ENCODE measurements around the gene NTSR1. TPM values are rescaled to one million over a fixed set of nuclear protein-coding genes. Genes with fewer than 3 reads are reported as not detected.

The NTSR1 gene
- total RNA-seq, 1 donor from 2014 or later = 0.26 TPM

DNA sequence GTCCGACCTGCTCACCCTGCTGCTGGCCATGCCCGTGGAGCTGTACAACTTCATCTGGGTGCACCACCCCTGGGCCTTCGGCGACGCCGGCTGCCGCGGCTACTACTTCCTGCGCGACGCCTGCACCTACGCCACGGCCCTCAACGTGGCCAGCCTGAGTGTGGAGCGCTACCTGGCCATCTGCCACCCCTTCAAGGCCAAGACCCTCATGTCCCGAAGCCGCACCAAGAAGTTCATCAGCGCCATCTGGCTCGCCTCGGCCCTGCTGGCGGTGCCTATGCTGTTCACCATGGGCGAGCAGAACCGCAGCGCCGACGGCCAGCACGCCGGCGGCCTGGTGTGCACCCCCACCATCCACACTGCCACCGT is 885 bp downstream of the NTSR1 start:
- Histone ChIP-seq H3F3A (ENCODE audit: low read depth) (no peaks in the 10 kb centered on the region), H3K27ac (no peak overlapping the region), H3K9ac (no peak overlapping the region), H3K4me1 (peaks cover 5% of the 10 kb centered on the region), H3K9me3 (ENCODE audit: low read depth) (no peaks in the 10 kb centered on the region), H4K20me1 (ENCODE audit: low read depth) (peaks cover 21% of the 10 kb centered on the region), H2AFZ (replicated peaks) (no peak overlapping the region), H3K4me2 (no peak overlapping the region), H3K36me3 (no peaks in the 10 kb centered on the region), H3K27me3 (peaks cover 93% of the 10 kb centered on the region), H3K79me2 (ENCODE audit: low read depth) (no peaks in the 10 kb centered on the region), H3K4me3 (no peak overlapping the region)
- Mint-ChIP-seq H3K4me1 (peaks cover 18% of the 10 kb centered on the region), H3K9me3 (peaks cover 3% of the 10 kb centered on the region), H3K36me3 (no peaks in the 10 kb centered on the region), H3K27ac (no peak overlapping the region), H3K27me3 (ENCODE audit: insufficient read depth, low read depth) (peaks cover 42% of the 10 kb centered on the region), H3K4me3 (peak overlapping the region; percentile 48)
- DNase-seq (ENCODE audit: low spot score) = no peak
- TF ChIP-seq, protein P1, sequence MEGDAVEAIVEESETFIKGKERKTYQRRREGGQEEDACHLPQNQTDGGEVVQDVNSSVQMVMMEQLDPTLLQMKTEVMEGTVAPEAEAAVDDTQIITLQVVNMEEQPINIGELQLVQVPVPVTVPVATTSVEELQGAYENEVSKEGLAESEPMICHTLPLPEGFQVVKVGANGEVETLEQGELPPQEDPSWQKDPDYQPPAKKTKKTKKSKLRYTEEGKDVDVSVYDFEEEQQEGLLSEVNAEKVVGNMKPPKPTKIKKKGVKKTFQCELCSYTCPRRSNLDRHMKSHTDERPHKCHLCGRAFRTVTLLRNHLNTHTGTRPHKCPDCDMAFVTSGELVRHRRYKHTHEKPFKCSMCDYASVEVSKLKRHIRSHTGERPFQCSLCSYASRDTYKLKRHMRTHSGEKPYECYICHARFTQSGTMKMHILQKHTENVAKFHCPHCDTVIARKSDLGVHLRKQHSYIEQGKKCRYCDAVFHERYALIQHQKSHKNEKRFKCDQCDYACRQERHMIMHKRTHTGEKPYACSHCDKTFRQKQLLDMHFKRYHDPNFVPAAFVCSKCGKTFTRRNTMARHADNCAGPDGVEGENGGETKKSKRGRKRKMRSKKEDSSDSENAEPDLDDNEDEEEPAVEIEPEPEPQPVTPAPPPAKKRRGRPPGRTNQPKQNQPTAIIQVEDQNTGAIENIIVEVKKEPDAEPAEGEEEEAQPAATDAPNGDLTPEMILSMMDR (IDR thresholded peaks at IDR 0.05) = no peak
- no peak for TF ChIP-seq EZH2phosphoT487 (IDR thresholded peaks at IDR 0.05)
- TF ChIP-seq EZH2 (IDR thresholded peaks at IDR 0.05) = no peak

DNA sequence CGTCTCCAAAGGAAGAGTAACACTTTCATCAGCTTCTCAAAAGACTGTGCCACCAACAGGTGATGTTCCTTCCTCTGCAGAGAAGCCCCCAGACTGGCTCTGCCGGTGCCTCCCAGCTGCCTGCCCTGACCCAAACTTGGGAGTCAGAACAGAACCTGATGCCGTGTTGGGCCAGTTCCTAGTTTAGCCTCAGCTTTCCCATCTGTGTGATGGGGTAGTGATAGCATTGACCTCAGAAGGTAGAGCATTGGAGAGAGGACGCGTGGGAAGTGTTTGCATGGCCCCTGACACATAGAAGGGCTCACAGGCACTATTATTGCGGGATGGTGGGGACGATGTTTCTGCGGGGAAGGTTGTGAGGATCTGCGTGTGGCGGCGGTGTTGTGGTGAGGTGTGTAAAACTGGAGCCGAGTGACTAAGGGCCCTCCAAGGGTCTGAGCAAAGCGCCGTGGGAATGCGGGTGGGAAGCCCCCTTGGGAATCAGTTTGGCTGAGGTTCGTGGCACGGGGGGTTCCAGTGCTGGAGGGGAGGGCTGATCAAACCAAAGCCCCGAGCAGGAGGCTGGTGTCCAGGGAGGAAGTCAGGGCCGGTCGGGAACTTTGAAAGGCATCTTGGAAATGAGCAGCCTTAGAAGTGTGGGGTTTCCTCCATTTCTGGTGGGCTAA is 1.7 kb downstream of the NTSR1 start:
- peaks cover 5% of the 10 kb centered on the region for H3K4me1 ChIP-seq
- no peaks in the 10 kb centered on the region for H3K36me3 ChIP-seq
- DNase-seq (ENCODE audit: low spot score) = no peak
- TF ChIP-seq, protein P1 (IDR thresholded peaks at IDR 0.05) = no peak
- no peak for TF ChIP-seq EZH2phosphoT487 (IDR thresholded peaks at IDR 0.05)
- TF ChIP-seq EZH2 (IDR thresholded peaks at IDR 0.05) = no peak
- no peak overlapping the region for H3K9ac ChIP-seq
- H3K27me3 ChIP-seq = peaks cover 93% of the 10 kb centered on the region
- peak overlapping the region; percentile 11 for H3K4me3 Mint-ChIP-seq
- H3K4me1 Mint-ChIP-seq = peaks cover 14% of the 10 kb centered on the region
- no peak overlapping the region for H3K27ac Mint-ChIP-seq
- no peak overlapping the region for H3K4me3 ChIP-seq
- H3K36me3 Mint-ChIP-seq = no peaks in the 10 kb centered on the region
- peaks cover 3% of the 10 kb centered on the region for H3K9me3 Mint-ChIP-seq
- H3K4me2 ChIP-seq = no peak overlapping the region
- H3K9me3 ChIP-seq (ENCODE audit: low read depth) = no peaks in the 10 kb centered on the region
- H3K27ac ChIP-seq = no peak overlapping the region
- H2AFZ ChIP-seq (replicated peaks) = no peak overlapping the region
- H3K27me3 Mint-ChIP-seq (ENCODE audit: insufficient read depth, low read depth) = peaks cover 45% of the 10 kb centered on the region
- peaks cover 21% of the 10 kb centered on the region for H4K20me1 ChIP-seq (ENCODE audit: low read depth)
- H3F3A ChIP-seq (ENCODE audit: low read depth) = no peaks in the 10 kb centered on the region
- no peaks in the 10 kb centered on the region for H3K79me2 ChIP-seq (ENCODE audit: low read depth)

DNA sequence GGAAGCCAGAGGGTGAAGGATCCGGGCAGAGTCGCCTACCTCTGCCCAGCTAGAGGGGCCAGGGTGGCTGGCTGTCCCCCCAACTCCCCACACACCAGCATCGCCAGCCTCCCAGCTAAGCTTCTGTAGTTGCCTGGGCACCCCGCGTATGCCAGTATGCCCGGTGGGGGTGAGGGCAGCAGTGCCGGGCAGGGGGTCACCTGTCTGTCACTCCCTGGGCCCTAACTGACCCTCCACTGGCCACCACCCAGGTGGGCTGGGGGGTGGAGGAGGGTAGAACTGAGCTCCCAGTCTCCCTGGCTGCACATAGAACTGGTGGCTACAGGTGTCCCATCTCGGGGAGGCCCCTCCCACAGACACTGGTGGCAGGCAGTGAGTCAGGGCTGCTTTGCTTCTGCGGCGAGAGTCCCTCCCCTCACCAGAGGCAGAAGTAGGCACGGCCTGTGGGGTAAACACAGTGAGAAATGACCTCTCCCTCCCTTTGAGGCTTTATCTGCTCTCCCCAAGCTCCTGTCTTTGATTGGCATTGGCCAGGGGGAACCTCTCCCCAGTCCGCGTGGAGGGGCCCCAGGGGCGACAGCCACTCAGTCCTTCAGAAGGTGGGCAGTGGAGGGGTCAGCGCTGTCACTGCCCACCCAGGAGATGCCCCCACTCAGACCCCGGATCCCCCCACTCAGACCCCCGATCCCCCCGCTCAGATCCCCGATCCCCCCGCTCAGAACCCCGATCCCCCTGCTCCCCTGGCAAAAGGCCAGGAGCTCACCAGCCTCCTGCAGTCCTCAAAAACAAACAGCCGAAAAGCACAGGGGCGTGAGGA is 2.5 kb downstream of the NTSR1 start:
- Mint-ChIP-seq H3K4me1 (peaks cover 12% of the 10 kb centered on the region), H3K9me3 (peaks cover 3% of the 10 kb centered on the region), H3K36me3 (no peaks in the 10 kb centered on the region), H3K4me3 (no peak overlapping the region), H3K27me3 (ENCODE audit: insufficient read depth, low read depth) (peaks cover 39% of the 10 kb centered on the region), H3K27ac (no peak overlapping the region)
- Histone ChIP-seq H3K9me3 (ENCODE audit: low read depth) (no peaks in the 10 kb centered on the region), H3K4me2 (no peak overlapping the region), H3K9ac (no peak overlapping the region), H3K4me1 (peaks cover 5% of the 10 kb centered on the region), H2AFZ (replicated peaks) (no peak overlapping the region), H3K36me3 (no peaks in the 10 kb centered on the region), H4K20me1 (ENCODE audit: low read depth) (peaks cover 21% of the 10 kb centered on the region), H3K79me2 (ENCODE audit: low read depth) (no peaks in the 10 kb centered on the region), H3K27ac (no peak overlapping the region), H3F3A (ENCODE audit: low read depth) (no peaks in the 10 kb centered on the region), H3K4me3 (no peak overlapping the region), H3K27me3 (peaks cover 88% of the 10 kb centered on the region)
- no peak for TF ChIP-seq EZH2phosphoT487 (IDR thresholded peaks at IDR 0.05)
- TF ChIP-seq EZH2 (IDR thresholded peaks at IDR 0.05) = no peak
- TF ChIP-seq, protein P1 (IDR thresholded peaks at IDR 0.05) = no peak
- no peak for DNase-seq (ENCODE audit: low spot score)

Measured in neural progenitor cell (in vitro differentiated cells).